GM18861 (cell line): ENCODE measurements around the gene OASL.
A peak's percentile ranks its signal among the peaks of the same experiment; 100 is the strongest.
"Not testable (repeated sequence)": the region's sequence is repeated elsewhere in the genome, so short reads cannot be mapped to it uniquely, and the experiment has no call there.

ENCODE experiments used
- ATAC-seq: cut with Tn5 transposase; IDR thresholded peaks from one replicate; pipeline ENCODE4 v1.9.1; 2021; ENCODE audit not compliant: unreplicated experiment

The OASL gene

DNA sequence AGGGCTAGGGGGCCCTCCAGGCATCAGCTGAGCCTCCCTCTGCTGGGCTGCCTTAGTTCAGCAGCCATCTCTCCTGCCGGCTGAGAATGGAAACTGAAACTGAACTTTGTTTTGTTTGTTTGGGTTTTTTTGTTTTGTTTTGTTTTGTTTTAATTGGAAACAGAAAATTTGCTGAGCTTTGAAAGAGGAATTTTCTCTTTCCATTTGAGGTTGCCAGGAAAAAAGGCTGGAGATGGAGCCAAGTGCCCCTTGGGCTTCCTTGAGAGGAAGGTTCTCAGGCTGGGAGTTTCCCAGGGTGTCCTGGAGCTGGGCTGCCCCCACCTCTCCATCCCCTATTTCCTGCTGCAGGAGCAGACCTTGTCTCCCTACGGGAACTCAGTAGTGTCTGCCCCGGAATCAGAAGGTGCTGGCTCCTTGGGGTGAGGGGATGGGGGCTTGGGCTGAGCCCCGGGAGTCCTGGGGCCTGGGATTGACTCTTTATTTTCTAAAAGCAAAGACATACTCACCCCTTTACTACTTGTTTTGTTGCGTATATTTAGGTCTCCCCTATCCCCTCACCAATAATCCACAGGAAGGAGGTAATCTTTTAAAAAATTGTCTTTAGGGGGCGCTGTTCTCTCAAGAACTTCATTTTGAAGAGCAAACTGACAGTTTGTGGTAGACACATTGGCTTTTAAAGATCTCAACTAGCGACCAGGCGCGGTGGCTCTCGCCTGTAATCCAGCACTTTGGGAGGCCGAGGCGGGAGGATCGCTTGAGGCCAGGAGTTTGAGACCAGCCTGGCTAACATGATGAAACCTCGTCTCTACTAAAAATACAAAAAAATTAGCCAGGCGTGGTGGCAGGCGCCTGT is 21.3 kb upstream of the OASL start:
- ATAC-seq = peak; percentile 64

DNA sequence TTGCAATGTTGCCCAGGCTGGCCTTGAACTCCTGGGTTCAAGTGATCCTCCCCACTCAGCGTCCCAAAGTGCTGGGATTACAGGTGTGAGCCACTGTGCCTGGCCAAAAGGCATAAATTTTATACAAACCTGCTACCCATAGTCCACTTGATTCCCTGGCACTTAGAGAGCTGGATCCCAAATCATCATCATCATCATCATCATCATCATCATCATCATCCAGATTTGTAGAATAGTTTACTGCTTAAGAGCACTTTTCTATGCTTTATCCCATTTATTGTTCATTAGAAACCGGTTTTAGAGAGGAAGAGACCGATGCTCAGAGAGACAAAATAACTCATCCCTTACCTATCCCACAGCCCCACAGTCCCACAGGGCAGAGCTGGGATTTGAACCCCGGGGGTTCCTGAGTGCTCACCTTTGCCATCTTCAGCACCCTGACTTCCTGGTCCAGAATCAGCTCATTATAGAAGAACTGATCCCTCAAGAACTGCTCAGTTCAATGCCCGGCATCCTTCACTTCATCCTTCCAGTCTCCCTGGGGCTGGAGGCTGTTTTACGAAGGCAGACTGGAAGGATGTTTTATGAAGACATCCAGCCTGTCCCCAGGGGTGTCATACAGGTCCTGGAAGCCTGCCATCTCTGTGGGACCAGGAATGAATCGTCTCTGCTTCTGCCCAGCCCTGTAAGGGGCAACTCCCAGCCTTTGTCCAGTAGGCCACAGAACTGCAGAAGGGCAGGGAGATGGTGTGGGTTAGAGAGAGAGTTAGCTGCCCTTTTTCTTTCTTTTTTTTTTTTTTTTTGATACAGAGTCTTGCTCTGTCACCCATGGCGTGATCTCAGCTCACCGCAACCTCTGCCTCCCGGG is 20.2 kb upstream of the OASL start:
- ATAC-seq = no peak

DNA sequence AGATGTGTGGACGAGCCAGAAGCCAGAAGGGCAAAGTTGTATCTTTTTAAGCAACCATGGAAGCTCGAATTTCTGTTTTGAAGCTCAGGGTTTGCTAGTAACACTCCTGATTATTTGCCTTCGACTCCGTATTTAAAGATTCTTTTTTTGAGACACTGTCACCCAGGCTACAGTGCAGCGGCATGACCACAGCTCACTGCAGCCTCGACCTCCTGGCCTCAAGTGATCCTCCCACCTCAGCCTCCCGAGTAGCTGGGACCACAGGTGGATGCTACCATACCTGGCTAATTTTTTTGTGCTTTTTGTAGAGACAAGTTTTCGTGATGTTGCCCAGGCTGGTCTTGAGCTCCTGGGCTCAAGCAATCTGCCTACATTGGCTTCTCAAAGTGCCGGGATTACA is 18.7 kb upstream of the OASL start:
- no peak for ATAC-seq

DNA sequence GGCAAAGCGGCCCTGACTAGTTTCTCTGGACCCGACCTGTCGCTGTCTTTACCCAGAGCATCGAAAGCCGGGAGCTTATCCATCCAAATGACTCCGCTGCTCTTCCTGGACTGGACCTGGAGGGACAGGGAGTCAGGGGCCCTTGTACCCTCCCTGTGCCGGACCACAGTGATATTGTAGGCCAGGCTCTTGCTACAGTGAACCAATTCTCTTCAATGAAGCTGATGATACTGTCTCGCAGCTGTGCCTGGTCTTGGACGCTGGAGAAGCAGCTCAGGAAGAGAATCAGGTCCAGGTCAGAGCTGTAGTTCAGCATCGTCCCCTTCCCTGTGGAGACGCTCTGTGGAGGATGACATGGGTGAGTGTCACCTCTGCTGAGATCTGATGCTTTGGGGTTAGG is 14.7 kb upstream of the OASL start:
- no peak for ATAC-seq

DNA sequence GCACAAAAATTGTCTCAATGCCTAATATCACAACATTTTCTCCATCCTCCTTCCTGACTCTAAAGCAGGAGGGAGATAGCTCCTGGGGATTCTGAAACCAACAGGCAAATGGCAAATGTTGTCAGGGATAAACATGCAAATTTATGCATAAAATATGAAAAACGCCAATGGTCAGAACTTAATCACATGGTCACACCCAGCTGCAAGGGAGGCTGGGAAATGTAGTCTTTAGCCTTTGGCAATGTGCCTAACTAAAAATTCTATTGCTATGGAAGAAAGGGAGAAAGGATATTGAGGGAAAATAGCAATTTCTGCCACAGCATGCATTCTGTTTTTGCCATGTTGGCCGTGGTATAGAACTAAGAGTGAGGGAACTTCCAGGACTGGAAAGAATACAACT is 11.7 kb upstream of the OASL start:
- no peak for ATAC-seq

DNA sequence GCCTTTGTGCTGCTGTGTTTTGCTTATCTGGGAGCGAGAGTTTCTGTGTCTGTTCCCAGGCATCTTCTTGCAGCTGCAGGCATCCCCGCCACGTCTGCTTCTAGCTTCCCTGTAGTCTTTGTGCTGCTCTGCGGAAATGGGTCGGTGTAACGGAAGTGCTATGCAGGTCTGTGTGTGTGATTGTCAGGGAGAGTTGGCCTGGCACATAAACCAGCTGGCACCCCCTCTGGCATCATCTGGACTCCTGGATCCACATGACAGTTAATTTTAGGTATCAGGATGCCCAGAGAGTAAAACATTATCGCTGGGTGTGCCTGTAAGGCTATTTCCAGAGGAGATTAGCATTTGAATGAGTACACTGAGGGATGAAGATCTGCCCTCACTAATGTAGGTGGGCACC is 9.4 kb upstream of the OASL start:
- ATAC-seq = no peak

DNA sequence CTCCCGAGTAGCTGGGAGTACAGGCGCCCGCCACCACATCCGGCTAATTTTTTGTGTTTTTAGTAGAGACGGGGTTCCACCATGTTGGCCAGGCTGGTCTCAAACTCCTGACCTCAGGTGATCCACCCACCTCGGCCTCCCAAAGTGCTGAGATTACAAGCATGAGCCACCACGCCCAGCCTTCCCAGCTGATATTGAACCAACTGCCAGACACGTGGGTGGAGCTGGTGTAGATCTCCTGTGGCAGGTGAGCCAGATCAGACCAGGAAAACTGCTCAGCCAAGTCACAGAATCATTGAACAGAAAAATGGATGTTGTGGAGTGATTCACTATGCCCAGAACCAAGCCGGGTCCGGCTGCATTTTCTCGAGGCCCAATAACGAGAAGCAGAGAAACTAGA is 8.4 kb upstream of the OASL start:
- ATAC-seq = not testable (repeated sequence)

DNA sequence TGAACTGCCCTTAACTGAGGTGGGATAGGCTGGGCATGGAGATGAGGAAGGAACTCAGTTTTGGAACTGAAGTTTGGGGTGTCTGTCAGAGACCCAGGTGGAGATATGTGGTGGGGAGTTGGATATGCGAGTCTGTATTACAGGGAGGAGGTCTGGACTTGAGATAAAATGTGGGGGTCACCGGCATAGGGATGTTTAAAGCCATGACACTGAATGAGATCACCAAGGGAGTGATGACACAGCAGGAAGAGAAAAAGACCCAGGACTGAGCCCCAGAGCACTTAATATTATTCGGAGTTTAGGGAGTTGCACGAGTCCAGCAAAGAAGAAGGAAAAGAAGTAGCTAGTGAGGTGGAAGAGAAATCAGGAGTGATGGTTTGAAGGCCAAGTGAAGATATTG is 4.0 kb upstream of the OASL start:
- no peak for ATAC-seq

DNA sequence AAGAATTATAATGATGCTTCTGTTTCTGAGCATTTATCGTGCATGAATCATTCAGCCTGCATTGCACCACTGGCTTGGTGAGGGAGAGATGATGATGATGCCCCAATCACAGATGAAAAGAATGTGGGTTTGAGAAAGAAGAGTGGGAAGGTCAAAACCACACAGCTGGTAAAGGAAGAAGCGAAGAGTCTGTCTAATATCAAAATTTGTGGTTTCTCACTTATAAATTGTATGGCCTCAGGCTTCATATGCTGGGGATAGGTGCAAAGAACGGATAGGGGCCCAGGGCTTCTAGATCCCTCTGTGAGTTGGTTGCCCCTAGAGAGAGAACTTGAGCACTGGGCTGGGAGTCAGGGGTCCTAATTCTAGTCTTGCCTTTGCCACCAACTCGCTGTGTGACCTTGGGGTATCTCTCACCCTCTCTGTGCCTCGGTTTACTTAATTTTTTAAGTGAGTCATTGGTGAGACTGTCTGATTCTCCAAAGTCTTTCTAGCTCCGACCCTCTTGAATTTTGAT is 2.2 kb downstream of the OASL start:
- no peak for ATAC-seq

DNA sequence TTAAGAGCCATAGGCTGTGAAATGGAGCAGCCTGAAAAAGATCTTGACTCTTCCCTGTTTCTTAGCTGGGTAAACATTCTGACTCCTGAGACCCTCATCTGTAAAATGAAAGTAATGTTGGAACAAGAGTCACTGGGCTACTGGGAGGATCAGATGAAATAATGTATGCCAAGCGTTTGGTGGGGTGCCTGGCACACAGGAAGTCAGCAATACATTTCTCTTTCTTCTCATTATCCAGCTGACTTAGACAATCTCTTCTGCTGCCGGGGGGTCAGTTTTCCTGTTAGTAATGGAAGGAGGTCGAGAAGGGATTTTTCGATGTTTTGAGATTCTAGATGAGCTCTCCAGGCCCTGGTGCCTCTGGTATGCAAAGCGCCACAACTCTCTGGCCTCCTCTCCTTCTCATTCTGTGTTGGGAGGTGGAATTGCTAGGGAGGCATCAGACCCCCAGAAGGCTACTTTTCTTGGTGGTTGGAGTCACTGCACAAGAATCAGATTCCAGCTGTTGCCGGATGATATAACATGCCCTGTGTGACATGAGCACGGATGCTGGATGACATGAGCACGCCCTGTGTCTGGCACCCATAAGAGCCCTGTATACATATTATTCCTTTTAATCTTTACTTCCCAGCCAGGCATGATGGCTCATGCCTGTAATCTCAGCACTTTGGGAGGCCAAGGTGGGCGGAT is 4.3 kb downstream of the OASL start:
- ATAC-seq = no peak

DNA sequence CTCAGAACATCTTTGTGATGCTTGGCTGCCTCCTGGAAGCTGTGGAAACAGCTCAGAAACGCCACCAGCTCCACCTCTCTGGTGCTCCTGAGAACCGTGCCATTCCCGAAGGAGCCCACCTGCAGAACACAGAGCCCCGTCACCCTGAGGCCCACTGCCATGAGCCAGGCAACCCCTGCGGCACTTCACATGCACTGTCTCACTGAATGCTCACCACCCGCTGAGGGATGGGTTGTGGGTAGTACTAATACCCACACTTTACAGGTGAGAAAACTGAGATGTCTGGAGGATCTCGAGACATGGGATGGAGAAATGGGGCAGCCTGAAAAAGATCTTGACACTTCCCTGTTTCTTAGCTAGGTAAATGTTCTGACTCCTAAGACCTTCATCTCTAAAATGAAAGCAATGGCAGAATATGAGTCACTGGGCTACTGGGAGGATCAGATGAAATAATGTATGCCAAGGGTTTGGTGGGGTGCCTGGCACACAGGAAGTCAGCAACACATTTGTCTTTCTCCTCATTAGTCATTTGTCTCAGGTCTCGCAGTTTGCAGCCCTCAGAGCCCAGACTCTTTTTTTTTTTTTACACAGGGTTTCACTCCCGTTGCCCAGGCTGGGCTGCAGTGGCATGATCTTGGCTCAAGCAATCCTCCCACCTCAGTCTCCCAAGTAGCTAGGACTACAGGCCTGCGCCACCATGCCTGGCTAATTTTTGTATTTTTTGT is 5.3 kb downstream of the OASL start:
- no peak for ATAC-seq

DNA sequence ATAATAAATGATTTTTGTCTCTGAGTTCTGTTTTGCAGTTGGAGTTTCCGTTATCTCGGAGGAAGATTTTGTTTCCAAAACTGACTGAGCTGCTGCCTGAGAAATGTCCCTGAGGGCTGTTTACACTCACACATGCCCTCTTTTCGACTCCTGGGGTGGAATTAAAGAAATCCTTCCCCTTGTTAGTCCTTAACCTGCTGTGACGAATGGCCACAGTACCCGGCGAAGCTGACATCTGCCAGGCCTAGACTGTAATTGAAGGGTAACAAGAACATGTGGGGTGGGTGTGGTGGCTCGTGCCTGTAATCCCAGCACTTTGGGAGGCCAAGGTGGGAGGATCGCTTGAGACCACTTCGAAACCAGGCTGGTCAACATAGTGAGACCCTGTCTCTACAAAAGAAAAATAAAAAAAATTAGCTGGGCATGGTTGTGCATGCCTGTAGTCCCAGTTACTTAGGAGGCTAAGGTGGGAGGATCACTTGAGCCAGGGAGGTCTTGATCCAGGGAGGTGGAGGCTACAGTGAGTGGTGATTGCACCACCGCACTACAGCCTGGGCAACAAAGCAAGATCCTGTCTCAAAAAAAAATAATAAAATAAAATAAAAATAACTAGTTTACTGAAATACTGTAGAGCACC is 8.4 kb downstream of the OASL start:
- ATAC-seq = no peak

DNA sequence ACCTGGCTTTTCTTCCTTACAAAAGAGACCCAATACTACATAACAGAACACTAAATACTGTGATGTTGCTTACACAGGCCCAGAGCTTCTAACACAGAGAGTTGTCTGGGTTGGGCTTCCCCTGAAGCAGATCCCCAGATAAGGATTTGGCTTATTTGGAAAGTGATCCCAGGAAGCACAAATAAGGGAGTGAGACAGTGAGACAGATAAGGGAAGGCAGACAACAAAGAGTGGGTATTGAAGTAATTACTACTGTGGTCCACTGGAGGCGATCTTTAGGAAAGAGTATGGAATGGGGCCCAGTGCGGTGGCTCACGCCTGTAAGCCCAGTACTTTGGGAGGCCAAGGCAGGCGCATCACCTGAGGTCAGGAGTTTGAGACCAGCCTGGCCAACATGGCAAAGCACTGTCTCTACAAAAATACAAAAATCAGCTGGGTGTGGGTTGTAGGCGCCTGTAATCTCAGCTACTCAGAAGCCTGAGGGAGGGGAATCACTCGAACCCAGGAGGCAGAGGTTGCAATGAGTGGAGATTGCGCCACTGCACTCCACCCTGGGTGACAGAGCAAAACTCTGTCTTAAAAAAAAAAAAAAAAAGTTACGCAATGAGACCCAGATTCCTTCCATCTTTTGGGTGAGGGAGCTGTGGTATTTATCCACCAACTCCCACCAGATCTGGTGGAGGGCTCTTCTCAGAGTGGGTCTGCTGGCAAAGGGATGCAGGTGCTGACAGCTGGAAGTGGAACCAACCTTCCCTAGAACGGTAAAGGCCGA is 12.6 kb downstream of the OASL start:
- ATAC-seq = no peak

DNA sequence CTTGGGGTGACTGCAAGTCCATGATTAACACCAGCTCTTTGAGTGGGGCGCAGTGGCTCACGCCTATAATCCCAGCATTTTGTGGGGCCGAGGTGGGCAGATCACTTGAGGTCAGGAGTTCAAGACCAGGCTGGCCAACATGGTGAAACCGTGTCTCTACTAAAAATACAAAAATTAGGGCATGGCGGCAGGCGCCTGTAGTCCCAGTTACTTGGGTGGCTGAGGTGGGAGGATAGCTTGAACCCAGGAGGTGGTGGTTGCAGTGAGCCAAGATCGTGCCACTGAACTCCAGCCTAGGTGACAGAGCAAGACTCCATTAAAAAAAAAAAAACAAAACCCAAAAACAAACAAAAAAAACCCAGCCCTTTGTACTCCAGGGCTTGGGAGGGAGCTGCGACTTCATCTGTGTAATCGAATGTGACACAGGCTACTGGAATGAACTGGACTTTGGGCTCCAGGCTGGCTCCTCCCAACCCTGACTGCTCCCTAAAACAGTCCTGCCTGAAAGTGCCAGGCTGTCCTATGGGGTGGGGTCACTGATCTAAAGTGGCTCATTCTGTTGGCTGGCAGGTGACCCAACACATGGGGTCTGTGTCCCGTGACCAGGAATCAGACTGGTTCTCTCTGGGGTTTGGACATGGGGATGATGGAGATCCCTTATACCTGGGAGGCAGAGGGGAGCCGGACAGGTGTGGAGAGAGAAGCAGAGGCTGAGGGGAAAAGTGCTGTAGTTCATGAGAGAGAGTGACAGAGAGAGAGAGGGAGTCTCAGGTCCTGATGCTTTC is 13.4 kb downstream of the OASL start:
- no peak for ATAC-seq

DNA sequence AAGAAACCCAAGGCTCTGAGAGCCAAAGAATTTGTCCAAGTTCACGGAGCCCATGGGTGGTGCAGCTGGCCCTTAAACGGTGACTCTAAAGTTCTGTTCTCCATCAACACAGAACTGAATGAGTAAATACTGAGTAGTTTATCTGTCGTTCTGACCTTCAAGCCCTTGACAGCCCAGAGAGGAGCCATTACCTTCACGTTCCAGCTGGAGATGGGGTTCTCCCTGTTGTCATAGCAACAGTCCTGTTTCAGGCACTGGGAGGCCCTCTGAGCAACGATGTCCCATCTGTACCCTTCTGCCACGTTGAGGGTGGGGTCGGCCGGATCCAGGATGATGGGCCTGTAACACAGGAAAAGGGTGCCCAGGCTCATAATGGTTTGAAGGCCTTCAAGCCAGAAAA is 15.2 kb downstream of the OASL start:
- ATAC-seq = no peak

DNA sequence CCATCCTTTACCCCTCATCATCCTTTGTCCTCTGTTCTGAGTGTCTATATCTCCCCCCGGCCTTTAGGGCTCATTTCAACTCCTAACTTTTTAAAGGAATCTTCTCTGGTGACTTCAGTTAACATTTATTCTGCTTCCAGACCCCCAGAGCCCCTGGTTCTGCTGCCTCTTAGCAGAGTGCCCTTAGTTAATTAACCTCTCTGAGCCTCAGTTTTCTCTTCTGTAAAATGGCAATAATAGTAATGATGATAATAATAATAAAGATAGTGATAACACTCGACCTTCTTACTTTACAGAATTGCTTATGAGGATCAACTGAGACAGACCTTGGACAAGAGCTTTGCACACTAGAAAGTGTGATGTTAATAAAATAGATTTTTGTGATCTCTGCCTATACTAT is 16.3 kb downstream of the OASL start:
- ATAC-seq = no peak

DNA sequence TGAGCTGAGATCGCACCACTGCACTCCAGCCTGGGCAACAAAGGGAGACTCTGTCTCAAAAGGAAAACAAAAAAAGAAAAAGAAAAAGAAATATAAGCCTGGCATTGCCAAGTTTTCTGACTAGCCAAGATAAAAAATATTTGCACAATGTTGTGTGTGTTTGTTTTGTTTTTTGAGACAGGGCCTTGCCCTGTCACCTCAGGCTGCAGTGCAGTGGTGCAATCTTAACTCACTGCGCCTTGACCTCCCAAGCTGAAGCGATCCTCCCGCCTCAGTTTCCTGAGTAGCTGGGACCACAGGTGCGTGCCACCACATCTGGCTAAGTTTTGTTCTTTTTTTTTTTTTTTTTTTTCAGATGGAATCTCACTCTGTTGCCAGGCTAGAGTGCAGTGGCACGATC is 17.3 kb downstream of the OASL start:
- no peak for ATAC-seq

DNA sequence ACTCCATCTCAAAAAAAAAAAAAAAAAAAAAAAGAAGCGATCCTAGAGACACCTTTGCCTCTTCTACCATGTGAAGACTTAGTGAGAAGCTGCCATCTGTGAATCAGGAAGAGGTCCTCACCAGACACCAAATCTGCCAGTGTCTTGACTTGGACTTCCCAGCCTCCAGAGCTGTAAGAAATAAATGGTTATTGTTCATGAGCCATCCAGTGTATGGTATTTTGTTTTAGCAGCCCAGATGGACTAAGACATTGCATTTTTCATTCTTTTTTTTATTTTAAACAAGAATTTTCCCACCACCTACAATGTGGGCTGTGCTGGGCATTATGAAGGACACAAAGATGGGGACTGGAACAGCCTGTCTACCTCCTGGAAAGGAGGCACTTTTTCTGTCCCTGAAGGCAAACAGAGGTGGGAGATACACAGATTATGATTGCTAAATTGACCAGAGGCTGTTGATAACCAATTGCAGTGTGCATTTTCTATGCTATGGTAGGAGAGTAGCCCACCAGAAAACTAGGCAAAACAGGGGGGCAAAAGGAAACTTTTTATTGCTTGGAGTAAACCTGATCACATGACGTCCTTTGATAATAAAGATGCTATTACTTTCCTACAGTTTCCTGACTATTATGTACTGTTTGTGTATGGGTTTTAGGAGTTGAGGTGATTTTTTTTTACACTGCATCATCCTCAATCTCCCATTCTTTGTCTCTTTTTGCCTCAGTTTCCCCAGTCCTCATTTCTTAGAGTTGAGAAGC is 20.0 kb downstream of the OASL start:
- ATAC-seq = no peak
